GM23338 (cell line): ENCODE data around the gene ACE2. TPM values are rescaled to one million over a fixed set of nuclear protein-coding genes. Genes with fewer than 3 reads are reported as not detected.

ENCODE experiments used
- ATAC-seq: fragments of 200-7000 bp; cut with Tn5 transposase; 3 replicates; pipeline ENCODE4 v1.9.1; 2020
- DNase-seq: peaks from one replicate; pipeline ENCODE4 v3.0.0-alpha.2; 2015; ENCODE audit warnings: low spot score
- H2AFZ ChIP-seq: fragments of 200-600 bp; sonication (generic); 2 replicates; pipeline ENCODE4 v1.8.0; 2016; ENCODE audit warnings: antibody characterized with exemption, mild to moderate bottlenecking, moderate library complexity
- H3F3A ChIP-seq: fragments of 200-600 bp; sonication (generic); replicated peaks from 2 replicates; pipeline ENCODE4 v1.8.0; 2017; ENCODE audit warnings: antibody characterized with exemption, mixed run types, low read depth
- H3K27ac ChIP-seq: fragments of 200-600 bp; sonication (generic); 2 replicates; pipeline ENCODE4 v1.6.1; 2016; ENCODE audit warnings: low read depth
- H3K27me3 ChIP-seq: fragments of 200-600 bp; sonication (generic); 2 replicates; pipeline ENCODE4 v1.8.0; 2016; ENCODE audit warnings: mild to moderate bottlenecking, mixed run types, moderate library complexity; ENCODE audit not compliant: insufficient read depth
- H3K36me3 ChIP-seq: fragments of 200-600 bp; sonication (generic); 2 replicates; pipeline ENCODE4 v1.8.0; 2016; ENCODE audit warnings: mild to moderate bottlenecking; ENCODE audit not compliant: insufficient read depth
- H3K4me1 ChIP-seq: fragments of 200-600 bp; sonication (generic); 2 replicates; pipeline ENCODE4 v1.8.0; 2016; ENCODE audit warnings: mild to moderate bottlenecking, moderate library complexity; ENCODE audit not compliant: insufficient read depth
- H3K4me2 ChIP-seq: fragments of 200-600 bp; sonication (generic); 2 replicates; pipeline ENCODE4 v1.7.1; 2017; ENCODE audit warnings: mixed run types
- H3K4me3 ChIP-seq: fragments of 200-600 bp; sonication (generic); 2 replicates; pipeline ENCODE4 v1.6.1; 2016; ENCODE audit warnings: mixed run types
- H3K79me2 ChIP-seq: fragments of 200-600 bp; sonication (generic); replicated peaks from 2 replicates; pipeline ENCODE4 v1.8.0; 2017; ENCODE audit warnings: mild to moderate bottlenecking; ENCODE audit not compliant: insufficient read depth
- H3K9me2 ChIP-seq: fragments of 200-600 bp; sonication (generic); 2 replicates; pipeline ENCODE4 v1.8.0; 2017; ENCODE audit not compliant: insufficient read depth
- H4K20me1 ChIP-seq: fragments of 200-600 bp; sonication (generic); replicated peaks from 2 replicates; pipeline ENCODE4 v1.8.0; 2017; ENCODE audit warnings: mild to moderate bottlenecking; ENCODE audit not compliant: insufficient read depth
- H3K27ac Mint-ChIP-seq: 2 replicates; pipeline ENCODE4 v1.8.0; 2020; ENCODE audit warnings: inconsistent platforms, mild to moderate bottlenecking, moderate library complexity, mixed read lengths
- H3K27me3 Mint-ChIP-seq: 3 replicates; pipeline ENCODE4 v1.8.0; 2022; ENCODE audit warnings: low read depth, mild to moderate bottlenecking, moderate library complexity, mixed read lengths, inconsistent platforms; ENCODE audit not compliant: insufficient read depth, poor library complexity
- H3K36me3 Mint-ChIP-seq: 3 replicates; pipeline ENCODE4 v1.8.0; 2021; ENCODE audit warnings: low read depth, mild to moderate bottlenecking, inconsistent platforms, moderate library complexity, mixed read lengths
- H3K4me1 Mint-ChIP-seq: 3 replicates; pipeline ENCODE4 v1.8.0; 2020; ENCODE audit warnings: mild to moderate bottlenecking, inconsistent platforms, mixed read lengths
- H3K4me3 Mint-ChIP-seq: 3 replicates; pipeline ENCODE4 v1.8.0; 2021; ENCODE audit warnings: moderate library complexity, mild to moderate bottlenecking, inconsistent platforms, mixed read lengths
- H3K9me3 Mint-ChIP-seq: 3 replicates; pipeline ENCODE4 v1.8.0; 2020; ENCODE audit warnings: moderate library complexity, mild to moderate bottlenecking, inconsistent platforms, mixed read lengths
- CREB1 ChIP-seq: fragments of 250-450 bp; sonication (Bioruptor Pico); IDR thresholded peaks from 2 replicates; pipeline ENCODE4 v1.5.0; 2020; ENCODE audit warnings: low read depth, mild to moderate bottlenecking, moderate library complexity
- EZH2 ChIP-seq: fragments of 200-600 bp; sonication (generic); IDR thresholded peaks from one replicate; pipeline ENCODE4 v1.8.0; 2017; ENCODE audit warnings: antibody characterized with exemption, mild to moderate bottlenecking, low read depth; ENCODE audit not compliant: unreplicated experiment
- EZH2phosphoT487 ChIP-seq: fragments of 200-600 bp; sonication (generic); IDR thresholded peaks from one replicate; pipeline ENCODE4 v1.8.1; 2018; ENCODE audit warnings: antibody characterized with exemption; ENCODE audit not compliant: unreplicated experiment
- JUNB ChIP-seq: IDR thresholded peaks from one replicate; pipeline ENCODE4 v1.6.1; 2016; ENCODE audit warnings: antibody characterized with exemption; ENCODE audit not compliant: unreplicated experiment
- NANOG ChIP-seq: IDR thresholded peaks from 2 replicates; pipeline ENCODE4 v1.6.1; 2016; ENCODE audit warnings: antibody characterized with exemption, borderline replicate concordance
- POLR2AphosphoS5 ChIP-seq: IDR thresholded peaks from 2 replicates; pipeline ENCODE4 v1.6.1; 2016; ENCODE audit warnings: antibody characterized with exemption, low read depth
- STAT1 ChIP-seq: IDR thresholded peaks from one replicate; pipeline ENCODE4 v1.6.1; 2016; ENCODE audit warnings: antibody characterized with exemption; ENCODE audit not compliant: unreplicated experiment
- ZNF114 ChIP-seq: fragments of 250-450 bp; sonication (Bioruptor Pico); IDR thresholded peaks from 2 replicates; pipeline ENCODE4 v1.5.0; 2020; ENCODE audit warnings: mild to moderate bottlenecking, moderate library complexity
- ZNF331 ChIP-seq: fragments of 250-450 bp; sonication (Bioruptor Pico); IDR thresholded peaks from 2 replicates; pipeline ENCODE4 v1.5.0; 2020; ENCODE audit warnings: low read depth, mild to moderate bottlenecking, moderate library complexity
- polyA plus RNA-seq: library from polyadenylated mRNA; unstranded; fragments of >200 nt; fragmentation: Nextera tagmentation; extraction: Ambion mirVana; gene quantifications from 2 replicates; pipeline ENCODE4 v1.2.1, GENCODE V29; 2016
- total RNA-seq: library from RNA; depleted of rRNA; stranded (reverse); fragments of >200 nt; shearing (Covaris generic); gene quantifications from 2 replicates; pipeline ENCODE4 v1.2.3, GENCODE V29; 2014
- TF ChIP-seq, protein P1 (sequence below): IDR thresholded peaks from one replicate; pipeline ENCODE4 v1.6.1; 2018; ENCODE audit warnings: antibody characterized with exemption; ENCODE audit not compliant: unreplicated experiment
- TF ChIP-seq, protein P2 (sequence below): fragments of 250-450 bp; sonication (Bioruptor Pico); IDR thresholded peaks from 2 replicates; pipeline ENCODE4 v1.5.0; 2020; ENCODE audit warnings: mild to moderate bottlenecking, moderate library complexity
- TF ChIP-seq, protein P3 (sequence below), 2 experiments: fragments of 200-600 bp in 1 of 2; sonication (generic) in 1 of 2; conservative IDR thresholded peaks; 2 replicates each; pipeline versions ENCODE4 v1.5.1 to v1.6.1; 2016 to 2017; ENCODE audit warnings: antibody characterized with exemption in 2 of 2, low read depth in 2 of 2, mild to moderate bottlenecking in 2 of 2, moderate library complexity in 1 of 2
- TF ChIP-seq, protein P4 (sequence below): IDR thresholded peaks from 2 replicates; pipeline ENCODE4 v1.6.1; 2016; ENCODE audit warnings: antibody characterized with exemption

ACE2 gene
- total and polyA plus RNA-seq, 2 experiments from 2014 or later, result 0.10 TPM; not detected in 1

DNA sequence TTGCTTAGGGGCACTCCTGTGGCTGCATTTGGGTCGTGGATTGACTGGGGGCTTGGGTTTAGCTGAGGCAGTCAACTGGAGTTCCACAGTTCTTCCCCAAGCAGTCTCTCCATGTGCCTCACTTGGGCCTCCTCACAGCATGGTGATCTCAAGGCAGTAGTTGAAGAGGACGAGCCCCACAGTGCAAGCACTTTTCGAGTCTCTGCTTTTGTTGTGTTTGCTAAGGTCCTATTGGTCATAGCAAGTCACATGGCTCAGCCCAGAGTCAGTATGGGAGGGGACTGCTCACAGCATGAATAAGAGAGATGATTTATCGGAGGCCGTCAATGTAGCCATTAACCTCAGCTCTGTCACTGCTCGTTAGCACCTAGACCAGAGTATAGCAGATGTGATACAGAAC lies 70.4 kb downstream of the ACE2 start:
- Histone ChIP-seq H3K36me3 (no peaks in the 10 kb centered on the region), H3K27me3 (no peaks in the 10 kb centered on the region), H4K20me1 (no peaks in the 10 kb centered on the region), H3K9me2 (no peaks in the 10 kb centered on the region), H3K27ac (no peak overlapping the region), H3K4me2 (no peak overlapping the region), H3F3A (no peaks in the 10 kb centered on the region), H3K4me1 (no peaks in the 10 kb centered on the region), H3K4me3 (no peak overlapping the region), H3K79me2 (no peaks in the 10 kb centered on the region), H2AFZ (0 out of 2 replicates have a peak overlapping the region, but pooled peaks have one; percentile 14)
- Mint-ChIP-seq H3K4me1 (no peaks in the 10 kb centered on the region), H3K36me3 (no peaks in the 10 kb centered on the region), H3K27ac (no peak overlapping the region), H3K9me3 (no peaks in the 10 kb centered on the region), H3K27me3 (peaks cover 2% of the 10 kb centered on the region), H3K4me3 (no peak overlapping the region)
- ATAC-seq (no peak; the same call in 2 of the 3 replicates), DNase-seq (peak; percentile 12)
- TF ChIP-seq, protein P1, sequence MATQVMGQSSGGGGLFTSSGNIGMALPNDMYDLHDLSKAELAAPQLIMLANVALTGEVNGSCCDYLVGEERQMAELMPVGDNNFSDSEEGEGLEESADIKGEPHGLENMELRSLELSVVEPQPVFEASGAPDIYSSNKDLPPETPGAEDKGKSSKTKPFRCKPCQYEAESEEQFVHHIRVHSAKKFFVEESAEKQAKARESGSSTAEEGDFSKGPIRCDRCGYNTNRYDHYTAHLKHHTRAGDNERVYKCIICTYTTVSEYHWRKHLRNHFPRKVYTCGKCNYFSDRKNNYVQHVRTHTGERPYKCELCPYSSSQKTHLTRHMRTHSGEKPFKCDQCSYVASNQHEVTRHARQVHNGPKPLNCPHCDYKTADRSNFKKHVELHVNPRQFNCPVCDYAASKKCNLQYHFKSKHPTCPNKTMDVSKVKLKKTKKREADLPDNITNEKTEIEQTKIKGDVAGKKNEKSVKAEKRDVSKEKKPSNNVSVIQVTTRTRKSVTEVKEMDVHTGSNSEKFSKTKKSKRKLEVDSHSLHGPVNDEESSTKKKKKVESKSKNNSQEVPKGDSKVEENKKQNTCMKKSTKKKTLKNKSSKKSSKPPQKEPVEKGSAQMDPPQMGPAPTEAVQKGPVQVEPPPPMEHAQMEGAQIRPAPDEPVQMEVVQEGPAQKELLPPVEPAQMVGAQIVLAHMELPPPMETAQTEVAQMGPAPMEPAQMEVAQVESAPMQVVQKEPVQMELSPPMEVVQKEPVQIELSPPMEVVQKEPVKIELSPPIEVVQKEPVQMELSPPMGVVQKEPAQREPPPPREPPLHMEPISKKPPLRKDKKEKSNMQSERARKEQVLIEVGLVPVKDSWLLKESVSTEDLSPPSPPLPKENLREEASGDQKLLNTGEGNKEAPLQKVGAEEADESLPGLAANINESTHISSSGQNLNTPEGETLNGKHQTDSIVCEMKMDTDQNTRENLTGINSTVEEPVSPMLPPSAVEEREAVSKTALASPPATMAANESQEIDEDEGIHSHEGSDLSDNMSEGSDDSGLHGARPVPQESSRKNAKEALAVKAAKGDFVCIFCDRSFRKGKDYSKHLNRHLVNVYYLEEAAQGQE, result no peak
- no peak for TF ChIP-seq NANOG
- TF ChIP-seq, protein P2, sequence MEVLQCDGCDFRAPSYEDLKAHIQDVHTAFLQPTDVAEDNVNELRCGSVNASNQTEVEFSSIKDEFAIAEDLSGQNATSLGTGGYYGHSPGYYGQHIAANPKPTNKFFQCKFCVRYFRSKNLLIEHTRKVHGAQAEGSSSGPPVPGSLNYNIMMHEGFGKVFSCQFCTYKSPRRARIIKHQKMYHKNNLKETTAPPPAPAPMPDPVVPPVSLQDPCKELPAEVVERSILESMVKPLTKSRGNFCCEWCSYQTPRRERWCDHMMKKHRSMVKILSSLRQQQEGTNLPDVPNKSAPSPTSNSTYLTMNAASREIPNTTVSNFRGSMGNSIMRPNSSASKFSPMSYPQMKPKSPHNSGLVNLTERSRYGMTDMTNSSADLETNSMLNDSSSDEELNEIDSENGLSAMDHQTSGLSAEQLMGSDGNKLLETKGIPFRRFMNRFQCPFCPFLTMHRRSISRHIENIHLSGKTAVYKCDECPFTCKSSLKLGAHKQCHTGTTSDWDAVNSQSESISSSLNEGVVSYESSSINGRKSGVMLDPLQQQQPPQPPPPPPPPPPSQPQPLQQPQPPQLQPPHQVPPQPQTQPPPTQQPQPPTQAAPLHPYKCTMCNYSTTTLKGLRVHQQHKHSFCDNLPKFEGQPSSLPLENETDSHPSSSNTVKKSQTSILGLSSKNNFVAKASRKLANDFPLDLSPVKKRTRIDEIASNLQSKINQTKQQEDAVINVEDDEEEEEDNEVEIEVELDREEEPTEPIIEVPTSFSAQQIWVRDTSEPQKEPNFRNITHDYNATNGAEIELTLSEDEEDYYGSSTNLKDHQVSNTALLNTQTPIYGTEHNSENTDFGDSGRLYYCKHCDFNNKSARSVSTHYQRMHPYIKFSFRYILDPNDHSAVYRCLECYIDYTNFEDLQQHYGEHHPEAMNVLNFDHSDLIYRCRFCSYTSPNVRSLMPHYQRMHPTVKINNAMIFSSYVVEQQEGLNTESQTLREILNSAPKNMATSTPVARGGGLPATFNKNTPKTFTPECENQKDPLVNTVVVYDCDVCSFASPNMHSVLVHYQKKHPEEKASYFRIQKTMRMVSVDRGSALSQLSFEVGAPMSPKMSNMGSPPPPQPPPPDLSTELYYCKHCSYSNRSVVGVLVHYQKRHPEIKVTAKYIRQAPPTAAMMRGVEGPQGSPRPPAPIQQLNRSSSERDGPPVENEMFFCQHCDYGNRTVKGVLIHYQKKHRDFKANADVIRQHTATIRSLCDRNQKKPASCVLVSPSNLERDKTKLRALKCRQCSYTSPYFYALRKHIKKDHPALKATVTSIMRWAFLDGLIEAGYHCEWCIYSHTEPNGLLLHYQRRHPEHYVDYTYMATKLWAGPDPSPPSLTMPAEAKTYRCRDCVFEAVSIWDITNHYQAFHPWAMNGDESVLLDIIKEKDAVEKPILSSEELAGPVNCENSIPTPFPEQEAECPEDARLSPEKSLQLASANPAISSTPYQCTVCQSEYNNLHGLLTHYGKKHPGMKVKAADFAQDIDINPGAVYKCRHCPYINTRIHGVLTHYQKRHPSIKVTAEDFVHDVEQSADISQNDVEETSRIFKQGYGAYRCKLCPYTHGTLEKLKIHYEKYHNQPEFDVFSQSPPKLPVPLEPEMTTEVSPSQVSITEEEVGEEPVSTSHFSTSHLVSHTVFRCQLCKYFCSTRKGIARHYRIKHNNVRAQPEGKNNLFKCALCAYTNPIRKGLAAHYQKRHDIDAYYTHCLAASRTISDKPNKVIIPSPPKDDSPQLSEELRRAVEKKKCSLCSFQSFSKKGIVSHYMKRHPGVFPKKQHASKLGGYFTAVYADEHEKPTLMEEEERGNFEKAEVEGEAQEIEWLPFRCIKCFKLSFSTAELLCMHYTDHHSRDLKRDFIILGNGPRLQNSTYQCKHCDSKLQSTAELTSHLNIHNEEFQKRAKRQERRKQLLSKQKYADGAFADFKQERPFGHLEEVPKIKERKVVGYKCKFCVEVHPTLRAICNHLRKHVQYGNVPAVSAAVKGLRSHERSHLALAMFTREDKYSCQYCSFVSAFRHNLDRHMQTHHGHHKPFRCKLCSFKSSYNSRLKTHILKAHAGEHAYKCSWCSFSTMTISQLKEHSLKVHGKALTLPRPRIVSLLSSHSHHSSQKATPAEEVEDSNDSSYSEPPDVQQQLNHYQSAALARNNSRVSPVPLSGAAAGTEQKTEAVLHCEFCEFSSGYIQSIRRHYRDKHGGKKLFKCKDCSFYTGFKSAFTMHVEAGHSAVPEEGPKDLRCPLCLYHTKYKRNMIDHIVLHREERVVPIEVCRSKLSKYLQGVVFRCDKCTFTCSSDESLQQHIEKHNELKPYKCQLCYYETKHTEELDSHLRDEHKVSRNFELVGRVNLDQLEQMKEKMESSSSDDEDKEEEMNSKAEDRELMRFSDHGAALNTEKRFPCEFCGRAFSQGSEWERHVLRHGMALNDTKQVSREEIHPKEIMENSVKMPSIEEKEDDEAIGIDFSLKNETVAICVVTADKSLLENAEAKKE (CRISPR knock-in tag), result no peak
- TF ChIP-seq EZH2, result no peak
- no peak for TF ChIP-seq POLR2AphosphoS5
- no peak for TF ChIP-seq STAT1
- TF ChIP-seq, protein P3, sequence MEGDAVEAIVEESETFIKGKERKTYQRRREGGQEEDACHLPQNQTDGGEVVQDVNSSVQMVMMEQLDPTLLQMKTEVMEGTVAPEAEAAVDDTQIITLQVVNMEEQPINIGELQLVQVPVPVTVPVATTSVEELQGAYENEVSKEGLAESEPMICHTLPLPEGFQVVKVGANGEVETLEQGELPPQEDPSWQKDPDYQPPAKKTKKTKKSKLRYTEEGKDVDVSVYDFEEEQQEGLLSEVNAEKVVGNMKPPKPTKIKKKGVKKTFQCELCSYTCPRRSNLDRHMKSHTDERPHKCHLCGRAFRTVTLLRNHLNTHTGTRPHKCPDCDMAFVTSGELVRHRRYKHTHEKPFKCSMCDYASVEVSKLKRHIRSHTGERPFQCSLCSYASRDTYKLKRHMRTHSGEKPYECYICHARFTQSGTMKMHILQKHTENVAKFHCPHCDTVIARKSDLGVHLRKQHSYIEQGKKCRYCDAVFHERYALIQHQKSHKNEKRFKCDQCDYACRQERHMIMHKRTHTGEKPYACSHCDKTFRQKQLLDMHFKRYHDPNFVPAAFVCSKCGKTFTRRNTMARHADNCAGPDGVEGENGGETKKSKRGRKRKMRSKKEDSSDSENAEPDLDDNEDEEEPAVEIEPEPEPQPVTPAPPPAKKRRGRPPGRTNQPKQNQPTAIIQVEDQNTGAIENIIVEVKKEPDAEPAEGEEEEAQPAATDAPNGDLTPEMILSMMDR (conservative IDR thresholded peaks at IDR 0.05; ENCODE audit: low read depth in 2 of 2), result no peak
- no peak for TF ChIP-seq EZH2phosphoT487
- no peak for TF ChIP-seq CREB1
- no peak for TF ChIP-seq JUNB
- no peak for TF ChIP-seq ZNF114 (CRISPR knock-in tag)
- TF ChIP-seq, protein P4, sequence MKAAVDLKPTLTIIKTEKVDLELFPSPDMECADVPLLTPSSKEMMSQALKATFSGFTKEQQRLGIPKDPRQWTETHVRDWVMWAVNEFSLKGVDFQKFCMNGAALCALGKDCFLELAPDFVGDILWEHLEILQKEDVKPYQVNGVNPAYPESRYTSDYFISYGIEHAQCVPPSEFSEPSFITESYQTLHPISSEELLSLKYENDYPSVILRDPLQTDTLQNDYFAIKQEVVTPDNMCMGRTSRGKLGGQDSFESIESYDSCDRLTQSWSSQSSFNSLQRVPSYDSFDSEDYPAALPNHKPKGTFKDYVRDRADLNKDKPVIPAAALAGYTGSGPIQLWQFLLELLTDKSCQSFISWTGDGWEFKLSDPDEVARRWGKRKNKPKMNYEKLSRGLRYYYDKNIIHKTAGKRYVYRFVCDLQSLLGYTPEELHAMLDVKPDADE, result no peak
- no peak for TF ChIP-seq ZNF331 (CRISPR knock-in tag)
